GM12878 (cell line): Measurements from ENCODE around the gene CHAC2. TPM values are rescaled to one million over a fixed set of nuclear protein-coding genes. Genes with fewer than 3 reads are reported as not detected.

Experiments used
- ATAC-seq: fragments of 200-7000 bp; cut with Tn5 transposase; 3 replicates; pipeline ENCODE4 v1.9.1; 2020; ENCODE audit warnings: mild to moderate bottlenecking, moderate library complexity
- BruUV-seq: library from RNA; stranded (reverse); fragments of 400-500 nt; replicated peaks from 2 replicates; lab custom pipeline; 2021; lab: Mats Ljungman, UMichigan
- CTCF ChIA-PET: fragments of 300-600 bp; sonication (Branson Sonifier 250); formaldehyde crosslinking; extraction: SDS; loops from one replicate; lab custom pipeline; 2021; ENCODE audit warnings: inconsistent platforms; lab: Yijun Ruan, JAX
- POLR2A ChIA-PET: fragments of 350-600 bp; formaldehyde crosslinking; extraction: SDS; loops from one replicate; lab custom pipeline; 2021; ENCODE audit warnings: inconsistent platforms; lab: Charles Lee
- RAD21 ChIA-PET: fragments of 300-600 bp; sonication (Branson Sonifier 250); formaldehyde crosslinking; loops from one replicate; lab custom pipeline; 2023; ENCODE audit warnings: antibody characterized with exemption; ENCODE audit not compliant: unreplicated experiment; lab: Charles Lee
- SMC1A ChIA-PET: fragments of 300-600 bp; sonication (Branson Sonifier 250); formaldehyde crosslinking; loops from one replicate; lab custom pipeline; 2023; ENCODE audit not compliant: unreplicated experiment, uncharacterized antibody; lab: Charles Lee
- DNase-seq: peaks from one replicate; pipeline ENCODE4 v3.0.0-alpha.2; 2011; ENCODE audit warnings: low read depth, low spot score
- FAIRE-seq: peaks from 3 replicates; lab custom pipeline; 2011; peaks lifted over from hg19 to GRCh38; lab: Jason Lieb, UNC
- H2AFZ ChIP-seq: 2 replicates; pipeline ENCODE4 v1.6.0; 2011; ENCODE audit warnings: low read depth, low read length, control low read depth; ENCODE audit not compliant: control insufficient read depth
- H3K27ac ChIP-seq: 2 replicates; pipeline ENCODE4 v1.5.1; 2011; ENCODE audit warnings: control low read depth; ENCODE audit not compliant: control insufficient read depth, insufficient read depth
- H3K27me3 ChIP-seq, 2 experiments: replicated peaks in 1 of 2; 2 replicates each; pipeline versions ENCODE4 v1.6.0 to v1.6.1; 2011; ENCODE audit warnings: low read length in 1 of 2; ENCODE audit not compliant: control insufficient read depth in 2 of 2, insufficient read depth in 2 of 2
- H3K36me3 ChIP-seq, 2 experiments: 2 replicates each; pipeline ENCODE4 v1.5.1; 2011; ENCODE audit warnings: low read length in 1 of 2; ENCODE audit not compliant: control insufficient read depth in 2 of 2, insufficient read depth in 2 of 2
- H3K4me1 ChIP-seq: 2 replicates; pipeline ENCODE4 v1.6.1; 2011; ENCODE audit warnings: mild to moderate bottlenecking, low read length, moderate library complexity, mixed read lengths; ENCODE audit not compliant: control insufficient read depth, insufficient read depth
- H3K4me2 ChIP-seq: 2 replicates; pipeline ENCODE4 v1.6.0; 2011; ENCODE audit warnings: control low read depth; ENCODE audit not compliant: control insufficient read depth, insufficient read depth
- H3K4me3 ChIP-seq: fragments of 200-600 bp; sonication (generic); 2 replicates; pipeline ENCODE4 v1.5.1; 2016
- H3K79me2 ChIP-seq: 2 replicates; pipeline ENCODE4 v1.6.0; 2011; ENCODE audit warnings: low read length; ENCODE audit not compliant: control insufficient read depth, insufficient read depth
- H3K9ac ChIP-seq: 2 replicates; pipeline ENCODE4 v1.8.0; 2011; ENCODE audit warnings: low read length, control low read depth, mixed read lengths; ENCODE audit not compliant: control insufficient read depth, insufficient read depth
- H3K9me3 ChIP-seq: replicated peaks from 3 replicates; pipeline ENCODE4 v1.5.1; 2011; ENCODE audit warnings: mild to moderate bottlenecking, low read length; ENCODE audit not compliant: control insufficient read depth, insufficient read depth
- H4K20me1 ChIP-seq: 2 replicates; pipeline ENCODE4 v1.6.0; 2011; ENCODE audit not compliant: control insufficient read depth, insufficient read depth
- ATF3 ChIP-seq: IDR thresholded peaks from 2 replicates; pipeline ENCODE4 v1.6.1; 2011; ENCODE audit warnings: low read depth, mild to moderate bottlenecking, low read length, moderate library complexity, borderline replicate concordance; ENCODE audit errors: extremely low read depth
- CEBPB ChIP-seq, 2 experiments: fragments of 150-350 bp in 1 of 2; IDR thresholded peaks; 2 replicates each; pipeline ENCODE4 v1.6.1; 2012 to 2014; ENCODE audit warnings: low read depth in 2 of 2, low read length in 2 of 2, borderline replicate concordance in 1 of 2, inconsistent platforms in 1 of 2
- E2F4 ChIP-seq: IDR thresholded peaks from 2 replicates; pipeline ENCODE4 v1.6.1; 2012; ENCODE audit warnings: low read depth, low read length, improper control_type of control experiment
- EGR1 ChIP-seq, 2 experiments: IDR thresholded peaks; 1 replicate in 1 of 2; 2 replicates in 1 of 2; pipeline ENCODE4 v1.6.1; 2011 to 2012; ENCODE audit warnings: low read depth in 2 of 2, low read length in 2 of 2, borderline replicate concordance in 1 of 2, mild to moderate bottlenecking in 1 of 2, moderate library complexity in 1 of 2
- IKZF1 ChIP-seq: fragments of 450-650 bp; conservative IDR thresholded peaks from 2 replicates; pipeline ENCODE4 v1.6.1; 2017; ENCODE audit warnings: antibody characterized with exemption, mild to moderate bottlenecking
- NR2C1 ChIP-seq: fragments of 450-650 bp; IDR thresholded peaks from 2 replicates; pipeline ENCODE4 v1.6.1; 2017; ENCODE audit warnings: antibody characterized with exemption, mild to moderate bottlenecking, moderate library complexity
- RFX5 ChIP-seq: IDR thresholded peaks from 2 replicates; pipeline ENCODE4 v1.6.1; 2011; ENCODE audit warnings: low read depth, low read length, improper control_type of control experiment
- SKIL ChIP-seq: fragments of 450-650 bp; IDR thresholded peaks from 2 replicates; pipeline ENCODE4 v1.6.1; 2017; ENCODE audit warnings: mild to moderate bottlenecking, low read depth, inconsistent platforms; ENCODE audit not compliant: poor library complexity, severe bottlenecking
- ZBTB4 ChIP-seq: fragments of 450-650 bp; formaldehyde crosslinking; IDR thresholded peaks from 2 replicates; pipeline ENCODE4 v1.4.0; 2022; ENCODE audit warnings: mild to moderate bottlenecking, moderate library complexity
- ZNF592 ChIP-seq: fragments of 450-650 bp; IDR thresholded peaks from 2 replicates; pipeline ENCODE4 v1.6.1; 2017; ENCODE audit warnings: mild to moderate bottlenecking, moderate library complexity
- ZZZ3 ChIP-seq: IDR thresholded peaks from 2 replicates; pipeline ENCODE4 v1.6.1; 2011; ENCODE audit warnings: low read depth; ENCODE audit not compliant: control insufficient read depth, insufficient read length
- WGBS: methylation state at CpG from one replicate; pipeline ENCODE4 v1.1.6; 2016; ENCODE audit warnings: low lambda C conversion rate; ENCODE audit not compliant: insufficient replicate concordance, insufficient coverage; ENCODE audit errors: missing lambda C conversion rate; 5-methylcytosine and 5-hydroxymethylcytosine counted together
- in situ Hi-C: fragments of 300-500 bp; cut with MboI; formaldehyde crosslinking; loops from 9 replicates; pipeline ENCODE4 v1.14.3; 2018; ENCODE audit warnings: mixed read lengths
- intact Hi-C: fragments of 100-400 bp; cut with micrococcal nuclease; formaldehyde crosslinking; loops from one replicate; pipeline ENCODE4 v1.14.2; 2022; ENCODE audit not compliant: unreplicated experiment
- polyA plus RNA-seq, 11 experiments: library from polyadenylated mRNA; depleted of rRNA in 4 of 11; unstranded in 6 of 11; stranded (reverse) in 5 of 11; fragments of >200 nt; fragmentation: Nextera tagmentation in 4 of 11; fragmentation: Illumina TruSeq in 1 of 11; extraction: Ambion mirVana in 4 of 11; extraction: Trizol in 1 of 11; gene quantifications; 1 replicate in 1 of 11; 2 replicates in 10 of 11; pipeline versions ENCODE4 v1.2.1 to v1.2.3, GENCODE V29; 2011 to 2016; ENCODE audit warnings: inconsistent platforms in 2 of 11, missing spikeins in 2 of 11, low read depth in 1 of 11
- total RNA-seq, 4 experiments: library from RNA; depleted of rRNA in 3 of 4; stranded (reverse); fragments of >200 nt in 3 of 4; fragmentation: Illumina TruSeq in 1 of 4; extraction: Trizol in 1 of 4; gene quantifications; 2 replicates each; pipeline versions ENCODE4 v1.2.1 to v1.2.3, GENCODE V29; 2013 to 2021

CHAC2 gene
- total and polyA plus RNA-seq, 10 of the 15 experiments (the other 5 are each of a cell fraction or from before 2014, with no cell fraction given), result 11.0 to 67.6 (median 25.0) TPM

GRCh38 chr2:53729143-53729762 is 38.4 kb upstream of the CHAC2 start:
- Histone ChIP-seq H3K9ac (no peak overlapping the region), H3K9me3 (no peaks in the 10 kb centered on the region), H3K27ac (no peak overlapping the region), H4K20me1 (no peaks in the 10 kb centered on the region), H2AFZ (no peak overlapping the region), H3K27me3 (no peaks in the 10 kb centered on the region), H3K79me2 (no peaks in the 10 kb centered on the region), H3K4me2 (no peak overlapping the region), H3K36me3 (peaks cover 0 to 9% of the 10 kb centered on the region in 2 experiments; a peak in 3 of 4 replicates), H3K4me1 (no peaks in the 10 kb centered on the region), H3K4me3 (no peak overlapping the region)
- ChIA-PET RAD21 (no interaction called here), SMC1A (interaction anchor here (0.6 to 0.8 kb wide), 2 partner anchors 16 to 19 kb away, joined by 3 read pairs; no protein-coding TSS in a partner anchor), POLR2A (no interaction called here), CTCF (no interaction called here)
- FAIRE-seq, result peak; percentile 18
- intact Hi-C loops (no loop called here), in situ Hi-C loops (no loop called here)
- WGBS, result 100% methylated on average over 1 of the region's 1 CpG
- no TSS peak for BruUV-seq
- DNase-seq, result no peak
- ATAC-seq, result no peak
- TF ChIP-seq IKZF1 (no peak), ZBTB4 (CRISPR knock-in tag) (no peak), ZZZ3 (no peak), ATF3 (no peak), E2F4 (no peak), EGR1 (IDR thresholded peaks at IDR 0.05; ENCODE audit: borderline replicate concordance in 1 of 2, low read depth in 2 of 2, low read length in 2 of 2) (no peak), SKIL (no peak), RFX5 (no peak), NR2C1 (no peak), CEBPB (IDR thresholded peaks at IDR 0.05; ENCODE audit: borderline replicate concordance in 1 of 2, low read depth in 2 of 2, low read length in 2 of 2) (no peak), ZNF592 (no peak)
